Psoas muscle (tissue), 8 donors: Measurements from ENCODE around the gene CENPQ. TPM values are rescaled to one million over a fixed set of nuclear protein-coding genes. Genes with fewer than 3 reads are reported as not detected.

ENCODE experiments used
- ATAC-seq, 4 donors: fragments of 200-7000 bp; cut with Tn5 transposase; one replicate each; pipeline ENCODE4 v1.9.1; 2020; ENCODE audit warnings: moderate library complexity in 3 of 4, mild to moderate bottlenecking in 2 of 4
- DNase-seq, 2 donors: peaks; one replicate each; pipeline ENCODE4 v3.0.0-alpha.2; 2020
- H3K27ac ChIP-seq: fragments of 200-600 bp; one replicate; pipeline ENCODE4 v1.8.0; 2022
- H3K27me3 ChIP-seq, 3 donors: fragments of 200-600 bp in 1 of 3; one replicate each; pipeline versions ENCODE4 v1.6.1 to v1.8.0; 2013 to 2022; ENCODE audit warnings: low read length in 2 of 3, mild to moderate bottlenecking in 2 of 3, moderate library complexity in 1 of 3; ENCODE audit not compliant: insufficient read depth in 3 of 3
- H3K36me3 ChIP-seq, 2 donors: fragments of 200-600 bp in 1 of 2; one replicate each; pipeline versions ENCODE4 v1.6.1 to v1.8.0; 2013 to 2022; ENCODE audit warnings: low read depth in 1 of 2, mild to moderate bottlenecking in 1 of 2, moderate library complexity in 1 of 2; ENCODE audit not compliant: insufficient read depth in 1 of 2
- H3K4me1 ChIP-seq: fragments of 200-600 bp; one replicate; pipeline ENCODE4 v1.8.0; 2022
- H3K4me3 ChIP-seq: fragments of 200-600 bp; one replicate; pipeline ENCODE4 v1.8.0; 2022; ENCODE audit warnings: mild to moderate bottlenecking
- H3K9me3 ChIP-seq: fragments of 200-600 bp; one replicate; pipeline ENCODE4 v1.8.0; 2022
- CTCF ChIP-seq: fragments of 200-600 bp; IDR thresholded peaks from one replicate; pipeline ENCODE4 v1.8.0; 2022; ENCODE audit warnings: antibody characterized with exemption
- whole genome bisulfite sequencing, 3 donors: extraction: QIAGEN DNeasy Blood & Tissue Kit; methylation state at CpG; one replicate each; pipeline versions ENCODE4 v1.1.6 to v1.1.7; 2013; 5-methylcytosine and 5-hydroxymethylcytosine counted together
- intact Hi-C, 2 donors: fragments of 100-400 bp; cut with DNase I; formaldehyde crosslinking; loops; one replicate each; pipeline versions ENCODE4 v1.11.0 to v1.14.2; 2022
- polyA plus RNA-seq, 3 donors: library from polyadenylated mRNA; stranded (reverse); fragments of 200-250 nt; gene quantifications; one replicate each; pipeline ENCODE4 v1.2.3, GENCODE V29; 2013
- total RNA-seq, 4 donors: library from RNA; stranded (reverse); fragmentation: NEBNext Ultra II Directional in 2 of 4; extraction: Animal tissue kit (Norgen Biotek cat#: 25700) in 2 of 4; gene quantifications; one replicate each; pipeline versions ENCODE4 v1.2.1 to v1.2.4, GENCODE V29; 2021 to 2023
- donor health status: healthy with polysubstance abuse.
- donor health status: DM: no; HTN: no; CAD: no; lungs with moderate emphysema.
- donor health status: Bipolar disorder and iron deficiency.
- donor health status: healthy.
- donor health status: DM: yes; HTN: yes; CAD: no.
- donor health status: DM: no; HTN: no; CAD: no.
- donor health status: DM: no; HTN: no; CAD: no.
- donor health status: DM: yes; HTN: yes; CAD: no.

Gene CENPQ
- total and polyA plus RNA-seq, 7 donors, result 1.9 to 5.5 (median 3.5) TPM

- H3K4me1 ChIP-seq, result no peaks in the 10 kb centered on the region
- intact Hi-C loops, result no loop called here
- H3K4me3 ChIP-seq, result no peak overlapping the region
- TF ChIP-seq CTCF, result no peak
- H3K27me3 ChIP-seq, result no peaks in the 10 kb centered on the region
- no peaks in the 10 kb centered on the region for H3K9me3 ChIP-seq
- no peak overlapping the region for H3K27ac ChIP-seq
- no peak for DNase-seq
- ATAC-seq, result no peak
- H3K36me3 ChIP-seq, result no peaks in the 10 kb centered on the region
Measured at GRCh38 chr6:49540614-49541013, 77.4 kb downstream of the CENPQ start.

DNA sequence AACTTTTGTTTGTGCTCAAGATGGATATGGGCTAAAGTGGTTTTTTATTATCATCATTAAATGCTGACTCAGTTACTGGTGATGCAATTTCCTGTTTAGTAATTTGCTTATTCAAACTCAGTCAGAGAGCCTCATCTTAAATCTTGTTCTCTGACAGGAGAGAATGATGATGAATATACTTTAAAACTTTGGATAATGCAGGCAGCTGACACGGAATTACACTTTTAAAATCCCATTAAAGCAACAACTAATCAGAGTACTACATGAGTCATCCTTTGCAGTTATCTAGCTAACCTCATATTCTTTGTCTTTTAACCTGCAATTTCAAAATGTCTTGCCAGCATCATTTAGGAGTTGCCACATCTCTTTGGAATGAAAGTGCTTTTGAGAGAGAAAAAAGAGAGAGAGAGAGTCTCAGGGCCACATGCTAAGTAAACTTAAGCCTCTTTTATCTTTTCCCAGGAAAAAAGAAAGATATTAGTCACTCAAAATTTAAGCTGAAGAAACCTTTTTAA lies 78.1 kb downstream of the CENPQ start:
- TF ChIP-seq CTCF, result no peak
- 45 to 61% (median 46%) methylated on average over 1 of the region's 1 CpG for WGBS, 3 donors
- intact Hi-C loops, result no loop called here
- no peaks in the 10 kb centered on the region for H3K27me3 ChIP-seq
- DNase-seq (no peak), ATAC-seq (no peak)
- H3K36me3 ChIP-seq, result no peaks in the 10 kb centered on the region
- no peaks in the 10 kb centered on the region for H3K4me1 ChIP-seq
- H3K4me3 ChIP-seq, result no peak overlapping the region
- H3K27ac ChIP-seq, result no peak overlapping the region
- H3K9me3 ChIP-seq, result no peaks in the 10 kb centered on the region

GRCh38 chr6:49541936-49542335 lies 78.8 kb downstream of the CENPQ start:
- intact Hi-C loops, result no loop called here
- Histone ChIP-seq H3K27me3 (no peaks in the 10 kb centered on the region), H3K4me1 (no peaks in the 10 kb centered on the region), H3K36me3 (no peaks in the 10 kb centered on the region), H3K27ac (no peak overlapping the region), H3K4me3 (no peak overlapping the region), H3K9me3 (no peaks in the 10 kb centered on the region)
- no peak for DNase-seq
- ATAC-seq, result no peak
- TF ChIP-seq CTCF, result no peak
- 51 to 55% (median 54%) methylated on average over 3 of the region's 3 CpGs for WGBS, 3 donors

Other genes with a start within 250 kb of the CENPQ start
- 10 to 100 TPM; 22.1 to 24.5 (median 22.2) TPM for gene MMUT, start 117 bp upstream of the CENPQ start, total RNA-seq
- 10 to 100 TPM; 13.1 to 20.4 (median 13.7) TPM for gene MMUT, start 117 bp upstream of the CENPQ start, polyA plus RNA-seq
- gene GLYATL3, start 36.6 kb downstream of the CENPQ start, total RNA-seq, result not detected
- not detected for gene GLYATL3, start 36.6 kb downstream of the CENPQ start, polyA plus RNA-seq
- gene C6orf141, start 87.3 kb downstream of the CENPQ start, total RNA-seq, result under 1 TPM in 3 of 4 donors, not detected in 1; 0.28 to 0.88 (median 0.58) TPM
- gene C6orf141, start 87.3 kb downstream of the CENPQ start, polyA plus RNA-seq, result 1 to 10 TPM in 1 of 3 donors, under 1 TPM in 2; 0.29 to 1.5 (median 0.75) TPM
- gene RHAG, start 173.5 kb downstream of the CENPQ start, total RNA-seq, result not detected
- under 1 TPM in 1 of 3 donors, not detected in 2; 0.04 TPM for gene RHAG, start 173.5 kb downstream of the CENPQ start, polyA plus RNA-seq